ENCODE results near the gene WDR27.

Gene WDR27

DNA sequence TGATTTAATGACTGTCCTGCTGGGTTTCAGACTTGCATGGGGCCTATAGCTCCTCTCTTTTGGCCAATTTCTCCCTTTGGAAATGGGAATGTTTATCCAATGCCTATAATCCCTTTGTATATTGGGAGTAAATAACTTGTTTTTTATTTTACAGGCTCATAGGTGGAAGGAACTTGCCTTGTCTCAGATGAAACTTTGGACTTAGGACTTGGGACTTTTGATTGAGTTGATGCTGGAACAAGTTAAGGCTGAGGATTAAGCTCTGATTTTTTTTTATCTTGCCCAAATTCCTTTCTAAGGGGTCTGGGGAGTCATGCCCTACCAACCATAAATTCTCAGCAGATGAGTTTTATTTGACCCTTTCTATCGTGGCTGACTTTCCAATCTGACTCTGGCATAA is 23.5 kb downstream of the WDR27 start:
- Histone ChIP-seq H3K4me3 (ENCODE audit: low read length in 2 of 2) (no peak overlapping the region), H3K4me1 (ENCODE audit: control insufficient read depth, insufficient read depth, low read length) (no peaks in the 10 kb centered on the region), H3K27me3 (ENCODE audit: control insufficient read depth in 1 of 2, insufficient read depth in 2 of 2, low read length in 2 of 2) (no peaks in the 10 kb centered on the region), H3K9me3 (ENCODE audit: control insufficient read depth in 2 of 2, low read length in 2 of 2) (no peaks in the 10 kb centered on the region), H3K27ac (ENCODE audit: low read length) (no peak overlapping the region), H3K9ac (ENCODE audit: low read length in 2 of 2) (no peak overlapping the region), H3K36me3 (ENCODE audit: control insufficient read depth in 2 of 2, insufficient read depth in 2 of 2, low read length in 2 of 2) (peaks cover 3% of the 10 kb centered on the region in 2 donors)

DNA sequence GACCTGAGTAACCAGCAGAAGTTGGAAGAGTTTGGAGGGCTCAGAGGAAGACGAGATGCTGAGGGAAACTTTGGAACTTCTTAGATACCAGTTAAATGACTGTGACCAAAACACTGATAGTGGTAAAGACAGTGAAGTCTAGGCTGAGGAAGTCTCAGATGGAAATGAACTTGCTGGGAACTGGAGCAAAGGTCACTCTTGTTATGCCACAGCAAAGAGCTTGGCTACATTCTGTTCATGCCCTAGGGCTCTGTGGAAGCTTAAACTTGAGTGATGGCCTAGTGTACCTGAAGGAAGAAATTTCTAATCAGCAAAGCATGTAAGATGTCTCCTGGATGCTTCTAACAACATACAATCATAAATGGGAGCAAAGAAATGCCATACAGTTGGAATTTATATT is 24.7 kb downstream of the WDR27 start:
- Histone ChIP-seq H3K4me3 (ENCODE audit: low read length in 2 of 2) (no peak overlapping the region), H3K36me3 (ENCODE audit: control insufficient read depth in 2 of 2, insufficient read depth in 2 of 2, low read length in 2 of 2) (peaks cover 3 to 4% of the 10 kb centered on the region in 2 donors), H3K27me3 (ENCODE audit: control insufficient read depth in 1 of 2, insufficient read depth in 2 of 2, low read length in 2 of 2) (no peaks in the 10 kb centered on the region), H3K27ac (ENCODE audit: low read length) (no peak overlapping the region), H3K4me1 (ENCODE audit: control insufficient read depth, insufficient read depth, low read length) (no peaks in the 10 kb centered on the region), H3K9ac (ENCODE audit: low read length in 2 of 2) (no peak overlapping the region), H3K9me3 (ENCODE audit: control insufficient read depth in 2 of 2, low read length in 2 of 2) (no peaks in the 10 kb centered on the region)

DNA sequence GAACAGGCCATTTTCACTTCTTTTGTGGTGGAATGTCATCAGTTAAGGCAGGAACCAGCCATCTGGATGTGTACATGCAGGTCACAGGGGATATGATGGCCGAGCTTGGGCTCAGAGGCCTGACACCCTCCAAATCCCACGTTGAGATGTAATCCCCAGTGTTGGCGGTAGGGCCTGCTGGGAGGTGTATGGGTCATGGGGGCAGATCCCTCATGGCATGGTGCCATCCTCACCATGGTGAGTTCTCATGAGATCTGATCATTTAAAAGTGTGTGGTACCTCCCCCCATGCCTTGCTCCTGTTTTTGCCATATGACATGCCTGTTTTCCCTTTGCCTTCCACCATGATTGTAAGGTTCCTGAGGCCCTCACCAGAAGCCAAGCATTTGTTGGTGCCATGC is 26.8 kb downstream of the WDR27 start:
- Histone ChIP-seq H3K9me3 (ENCODE audit: control insufficient read depth in 2 of 2, low read length in 2 of 2) (no peaks in the 10 kb centered on the region), H3K4me3 (ENCODE audit: low read length in 2 of 2) (no peak overlapping the region), H3K27me3 (ENCODE audit: control insufficient read depth in 1 of 2, insufficient read depth in 2 of 2, low read length in 2 of 2) (no peaks in the 10 kb centered on the region), H3K27ac (ENCODE audit: low read length) (no peak overlapping the region), H3K36me3 (ENCODE audit: control insufficient read depth in 2 of 2, insufficient read depth in 2 of 2, low read length in 2 of 2) (peaks cover 3 to 17% of the 10 kb centered on the region in 2 donors), H3K4me1 (ENCODE audit: control insufficient read depth, insufficient read depth, low read length) (no peaks in the 10 kb centered on the region), H3K9ac (ENCODE audit: low read length in 2 of 2) (no peak overlapping the region)

DNA sequence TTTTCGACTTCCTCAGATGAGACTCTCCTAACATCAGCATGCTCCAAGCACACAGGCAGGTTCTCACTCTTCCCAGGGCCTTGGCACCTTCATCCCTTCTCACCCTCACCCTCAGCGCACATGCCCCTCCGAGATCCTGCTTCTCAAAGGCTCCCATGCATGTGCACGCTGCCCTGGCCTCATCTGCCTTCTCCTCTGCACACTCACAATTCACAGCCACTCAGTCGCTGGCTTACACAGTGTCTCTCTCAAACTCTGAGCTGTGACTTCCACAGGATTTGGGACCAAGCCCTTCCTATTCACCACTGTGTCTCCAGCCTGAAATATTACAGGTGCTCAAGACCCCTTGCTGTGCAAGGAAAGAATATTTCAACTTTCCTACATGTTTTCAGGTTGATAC is 30.3 kb downstream of the WDR27 start:
- no peak overlapping the region for H3K4me3 ChIP-seq (ENCODE audit: low read length in 2 of 2)
- H3K36me3 ChIP-seq (ENCODE audit: control insufficient read depth in 2 of 2, insufficient read depth in 2 of 2, low read length in 2 of 2), result peaks cover 9 to 32% of the 10 kb centered on the region in 2 donors
- H3K27ac ChIP-seq (ENCODE audit: low read length), result no peak overlapping the region
- H3K9ac ChIP-seq (ENCODE audit: low read length in 2 of 2), result no peak overlapping the region
- no peaks in the 10 kb centered on the region for H3K9me3 ChIP-seq (ENCODE audit: control insufficient read depth in 2 of 2, low read length in 2 of 2)
- H3K4me1 ChIP-seq (ENCODE audit: control insufficient read depth, insufficient read depth, low read length), result no peaks in the 10 kb centered on the region
- no peaks in the 10 kb centered on the region for H3K27me3 ChIP-seq (ENCODE audit: control insufficient read depth in 1 of 2, insufficient read depth in 2 of 2, low read length in 2 of 2)

DNA sequence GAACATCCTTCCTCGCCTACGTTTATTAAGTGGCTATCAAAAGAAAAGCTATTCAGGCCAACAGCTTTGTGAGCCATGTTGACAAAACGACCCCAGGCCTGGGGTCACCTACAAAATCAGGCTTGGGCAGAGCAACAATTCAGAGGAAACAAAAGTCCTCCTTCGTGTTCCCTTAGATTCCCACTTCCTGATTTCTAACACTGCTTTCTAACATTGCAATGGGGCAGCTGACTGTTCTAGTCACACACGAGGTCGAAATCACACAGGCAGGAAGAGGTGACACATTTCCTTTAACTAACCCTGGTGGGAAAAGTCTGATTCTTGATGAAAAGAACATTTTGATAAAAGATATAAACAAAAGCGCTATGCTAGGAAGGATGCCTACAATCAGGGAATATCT is 31.9 kb downstream of the WDR27 start:
- Histone ChIP-seq H3K4me3 (ENCODE audit: low read length in 2 of 2) (no peak overlapping the region), H3K27me3 (ENCODE audit: control insufficient read depth in 1 of 2, insufficient read depth in 2 of 2, low read length in 2 of 2) (no peaks in the 10 kb centered on the region), H3K36me3 (ENCODE audit: control insufficient read depth in 2 of 2, insufficient read depth in 2 of 2, low read length in 2 of 2) (peaks cover 9 to 33% of the 10 kb centered on the region in 2 donors), H3K9ac (ENCODE audit: low read length in 2 of 2) (no peak overlapping the region), H3K27ac (ENCODE audit: low read length) (no peak overlapping the region), H3K4me1 (ENCODE audit: control insufficient read depth, insufficient read depth, low read length) (no peaks in the 10 kb centered on the region), H3K9me3 (ENCODE audit: control insufficient read depth in 2 of 2, low read length in 2 of 2) (no peaks in the 10 kb centered on the region)

DNA sequence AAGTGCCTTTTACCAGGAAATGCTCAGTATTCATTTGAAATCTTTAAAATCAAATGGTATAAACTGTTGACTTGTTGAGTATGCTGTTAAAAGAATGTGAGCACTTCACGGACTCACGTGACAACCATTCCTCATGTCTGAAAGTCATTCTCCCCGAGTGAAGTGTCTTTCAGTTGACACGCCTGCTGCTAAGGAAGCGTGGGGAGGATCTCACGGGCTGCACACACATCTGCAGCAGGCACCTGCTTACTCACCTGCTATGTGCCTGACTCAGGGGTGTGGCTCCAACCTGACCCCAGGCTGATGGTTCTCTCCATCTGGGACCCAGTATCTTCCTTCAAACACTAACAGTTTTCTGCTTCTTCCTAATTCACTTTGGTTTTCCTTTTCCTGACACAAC is 32.7 kb downstream of the WDR27 start:
- Histone ChIP-seq H3K36me3 (ENCODE audit: control insufficient read depth in 2 of 2, insufficient read depth in 2 of 2, low read length in 2 of 2) (peaks cover 9 to 37% of the 10 kb centered on the region in 2 donors), H3K27ac (ENCODE audit: low read length) (no peak overlapping the region), H3K27me3 (ENCODE audit: control insufficient read depth in 1 of 2, insufficient read depth in 2 of 2, low read length in 2 of 2) (no peaks in the 10 kb centered on the region), H3K4me3 (ENCODE audit: low read length in 2 of 2) (no peak overlapping the region), H3K9ac (ENCODE audit: low read length in 2 of 2) (no peak overlapping the region), H3K4me1 (ENCODE audit: control insufficient read depth, insufficient read depth, low read length) (no peaks in the 10 kb centered on the region), H3K9me3 (ENCODE audit: control insufficient read depth in 2 of 2, low read length in 2 of 2) (no peaks in the 10 kb centered on the region)

DNA sequence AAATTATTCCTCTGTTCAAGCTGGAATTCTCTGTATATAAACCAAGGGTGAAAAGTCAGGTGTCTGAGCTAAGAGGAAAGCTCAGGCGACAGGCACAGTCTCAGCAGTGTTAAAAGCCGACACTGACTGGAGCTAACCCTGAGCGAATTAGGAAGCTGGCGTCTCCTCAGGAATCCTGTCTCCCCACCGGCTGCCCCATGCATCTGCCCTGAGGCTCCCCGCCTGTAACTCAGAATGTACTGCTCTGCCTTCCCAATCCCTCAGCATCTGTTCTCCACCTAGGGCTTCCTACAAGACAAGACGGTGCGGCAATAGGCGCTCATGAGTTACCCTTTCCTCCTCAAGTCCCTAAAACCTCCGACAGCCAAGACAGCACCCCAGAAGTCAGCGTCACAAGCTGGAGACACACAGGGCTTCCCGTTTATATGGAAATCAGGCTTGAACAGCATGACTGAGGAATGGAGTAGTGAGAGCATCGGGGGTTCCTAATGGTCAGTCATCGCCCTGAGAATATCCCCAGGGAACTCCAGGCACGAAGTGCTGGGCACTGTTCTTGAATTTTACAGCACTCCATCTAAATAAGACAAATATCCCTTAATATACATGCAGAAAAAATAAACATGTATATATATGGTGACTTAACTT is 33.5 kb downstream of the WDR27 start:
- H3K27ac ChIP-seq (ENCODE audit: low read length), result no peak overlapping the region
- H3K9me3 ChIP-seq (ENCODE audit: control insufficient read depth in 2 of 2, low read length in 2 of 2), result no peaks in the 10 kb centered on the region
- H3K36me3 ChIP-seq (ENCODE audit: control insufficient read depth in 2 of 2, insufficient read depth in 2 of 2, low read length in 2 of 2), result peaks cover 13 to 45% of the 10 kb centered on the region in 2 donors
- no peaks in the 10 kb centered on the region for H3K27me3 ChIP-seq (ENCODE audit: control insufficient read depth in 1 of 2, insufficient read depth in 2 of 2, low read length in 2 of 2)
- H3K9ac ChIP-seq (ENCODE audit: low read length in 2 of 2), result no peak overlapping the region
- no peak overlapping the region for H3K4me3 ChIP-seq (ENCODE audit: low read length in 2 of 2)
- H3K4me1 ChIP-seq (ENCODE audit: control insufficient read depth, insufficient read depth, low read length), result no peaks in the 10 kb centered on the region

DNA sequence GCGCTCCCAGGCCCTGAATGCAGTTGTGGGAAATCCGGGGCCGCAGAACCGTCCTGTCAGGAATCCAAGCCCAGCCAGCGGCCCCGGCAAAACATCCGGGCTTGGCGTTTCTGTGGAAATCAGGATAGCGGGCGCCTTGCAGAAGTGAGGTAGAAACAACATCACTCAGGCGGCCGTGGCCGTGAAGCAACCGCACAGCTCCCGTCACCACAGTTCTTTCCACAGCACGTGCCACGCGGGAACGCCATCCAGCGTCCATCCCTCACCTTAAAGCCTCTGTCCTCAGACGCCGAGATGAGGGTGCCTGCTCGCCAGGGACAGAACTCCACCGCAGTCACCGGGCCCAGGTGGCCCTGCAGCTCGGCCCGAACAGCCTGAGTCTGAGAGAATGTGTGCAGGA is 34.1 kb downstream of the WDR27 start:
- H3K4me3 ChIP-seq (ENCODE audit: low read length in 2 of 2), result no peak overlapping the region
- H3K9me3 ChIP-seq (ENCODE audit: control insufficient read depth in 2 of 2, low read length in 2 of 2), result no peaks in the 10 kb centered on the region
- H3K27me3 ChIP-seq (ENCODE audit: control insufficient read depth in 1 of 2, insufficient read depth in 2 of 2, low read length in 2 of 2), result no peaks in the 10 kb centered on the region
- peaks cover 13 to 47% of the 10 kb centered on the region in 2 donors for H3K36me3 ChIP-seq (ENCODE audit: control insufficient read depth in 2 of 2, insufficient read depth in 2 of 2, low read length in 2 of 2)
- no peak overlapping the region for H3K9ac ChIP-seq (ENCODE audit: low read length in 2 of 2)
- H3K27ac ChIP-seq (ENCODE audit: low read length), result no peak overlapping the region
- no peaks in the 10 kb centered on the region for H3K4me1 ChIP-seq (ENCODE audit: control insufficient read depth, insufficient read depth, low read length)

DNA sequence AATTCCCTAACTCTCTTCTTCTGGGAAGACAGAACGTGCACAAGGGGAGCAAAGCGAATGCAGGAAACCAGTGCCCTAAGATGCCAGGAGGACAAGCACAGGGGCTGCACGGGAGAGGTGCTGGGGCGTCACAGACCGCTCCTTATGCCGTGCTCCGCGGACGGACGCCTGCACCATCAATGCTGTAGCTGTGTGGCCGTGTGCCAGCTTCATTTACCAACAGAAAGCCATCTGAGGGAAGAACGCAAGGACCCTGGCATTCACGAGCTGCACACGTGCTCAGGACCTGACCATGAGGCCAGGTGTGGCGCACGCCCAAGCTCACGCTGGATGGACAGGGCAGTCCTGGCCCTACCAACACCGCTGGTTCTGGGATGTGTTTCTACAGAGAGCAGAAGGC is 35.4 kb downstream of the WDR27 start:
- no peaks in the 10 kb centered on the region for H3K9me3 ChIP-seq (ENCODE audit: control insufficient read depth in 2 of 2, low read length in 2 of 2)
- no peak overlapping the region for H3K4me3 ChIP-seq (ENCODE audit: low read length in 2 of 2)
- no peaks in the 10 kb centered on the region for H3K27me3 ChIP-seq (ENCODE audit: control insufficient read depth in 1 of 2, insufficient read depth in 2 of 2, low read length in 2 of 2)
- H3K36me3 ChIP-seq (ENCODE audit: control insufficient read depth in 2 of 2, insufficient read depth in 2 of 2, low read length in 2 of 2), result peaks cover 17 to 40% of the 10 kb centered on the region in 2 donors
- H3K27ac ChIP-seq (ENCODE audit: low read length), result no peak overlapping the region
- no peak overlapping the region for H3K9ac ChIP-seq (ENCODE audit: low read length in 2 of 2)
- H3K4me1 ChIP-seq (ENCODE audit: control insufficient read depth, insufficient read depth, low read length), result no peaks in the 10 kb centered on the region

DNA sequence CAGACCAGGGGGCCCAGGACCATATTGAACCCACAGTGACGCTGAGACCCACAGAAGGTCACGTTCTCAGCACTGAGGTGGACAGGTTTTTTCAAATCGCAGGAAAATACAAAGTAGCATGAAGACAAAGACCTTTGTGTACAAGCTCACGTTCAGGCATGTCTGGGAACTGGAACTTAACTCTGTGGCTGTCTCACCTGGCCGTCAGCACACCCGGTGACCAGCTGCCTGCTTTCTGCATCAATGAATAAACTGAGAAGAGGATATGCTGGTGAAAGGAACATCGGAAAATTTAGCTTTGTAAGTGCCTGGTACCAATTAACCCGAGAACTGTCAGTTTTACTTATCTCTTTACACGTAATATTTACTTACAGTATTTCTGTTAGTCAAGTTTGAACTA is 36.5 kb downstream of the WDR27 start:
- Histone ChIP-seq H3K4me3 (ENCODE audit: low read length in 2 of 2) (no peak overlapping the region), H3K36me3 (ENCODE audit: control insufficient read depth in 2 of 2, insufficient read depth in 2 of 2, low read length in 2 of 2) (peaks cover 17 to 32% of the 10 kb centered on the region in 2 donors), H3K27me3 (ENCODE audit: control insufficient read depth in 1 of 2, insufficient read depth in 2 of 2, low read length in 2 of 2) (no peaks in the 10 kb centered on the region), H3K9me3 (ENCODE audit: control insufficient read depth in 2 of 2, low read length in 2 of 2) (no peaks in the 10 kb centered on the region), H3K9ac (ENCODE audit: low read length in 2 of 2) (no peak overlapping the region), H3K27ac (ENCODE audit: low read length) (no peak overlapping the region), H3K4me1 (ENCODE audit: control insufficient read depth, insufficient read depth, low read length) (no peaks in the 10 kb centered on the region)

DNA sequence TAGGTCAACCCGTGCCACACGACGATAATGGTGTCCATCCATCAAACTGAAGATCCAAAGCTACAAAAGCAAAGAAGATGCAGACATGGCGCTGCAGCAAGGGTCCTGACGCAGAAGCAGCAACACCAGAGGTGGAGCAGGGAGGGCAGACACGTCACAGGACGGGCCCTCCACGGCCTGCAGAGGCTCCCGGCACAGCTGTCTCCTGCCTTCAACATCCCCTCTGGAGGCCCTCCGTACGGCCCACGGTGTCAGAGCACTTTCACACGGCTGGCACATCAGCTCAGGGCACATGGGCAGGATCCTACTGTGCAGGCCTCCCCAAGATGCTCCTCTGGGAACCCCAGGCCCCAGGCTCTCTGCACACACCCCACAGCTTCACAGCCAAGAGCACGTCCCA is 37.6 kb downstream of the WDR27 start:
- Histone ChIP-seq H3K4me1 (ENCODE audit: control insufficient read depth, insufficient read depth, low read length) (no peaks in the 10 kb centered on the region), H3K4me3 (ENCODE audit: low read length in 2 of 2) (no peak overlapping the region), H3K27ac (ENCODE audit: low read length) (no peak overlapping the region), H3K9ac (ENCODE audit: low read length in 2 of 2) (no peak overlapping the region), H3K36me3 (ENCODE audit: control insufficient read depth in 2 of 2, insufficient read depth in 2 of 2, low read length in 2 of 2) (peaks cover 17 to 35% of the 10 kb centered on the region in 2 donors), H3K9me3 (ENCODE audit: control insufficient read depth in 2 of 2, low read length in 2 of 2) (no peaks in the 10 kb centered on the region), H3K27me3 (ENCODE audit: control insufficient read depth in 1 of 2, insufficient read depth in 2 of 2, low read length in 2 of 2) (no peaks in the 10 kb centered on the region)

Measured in stomach smooth muscle (tissue), 2 donors.